NCI-H2196 treated with DMSO at 0.1 percent for 48 hours (cell line): ENCODE results near the gene NUTM1.
"Not testable (repeated sequence)": the region's sequence is repeated elsewhere in the genome, so short reads cannot be mapped to it uniquely, and the experiment has no call there.

ENCODE experiments used
- DNase-seq: peaks from one replicate; lab custom pipeline; 2025; ENCODE audit not compliant: unreplicated experiment; lab: John Stamatoyannopoulos, UW

Gene NUTM1

GRCh38 chr15:34336991-34337556 is 6.0 kb upstream of the NUTM1 start:
- DNase-seq = no peak

DNA sequence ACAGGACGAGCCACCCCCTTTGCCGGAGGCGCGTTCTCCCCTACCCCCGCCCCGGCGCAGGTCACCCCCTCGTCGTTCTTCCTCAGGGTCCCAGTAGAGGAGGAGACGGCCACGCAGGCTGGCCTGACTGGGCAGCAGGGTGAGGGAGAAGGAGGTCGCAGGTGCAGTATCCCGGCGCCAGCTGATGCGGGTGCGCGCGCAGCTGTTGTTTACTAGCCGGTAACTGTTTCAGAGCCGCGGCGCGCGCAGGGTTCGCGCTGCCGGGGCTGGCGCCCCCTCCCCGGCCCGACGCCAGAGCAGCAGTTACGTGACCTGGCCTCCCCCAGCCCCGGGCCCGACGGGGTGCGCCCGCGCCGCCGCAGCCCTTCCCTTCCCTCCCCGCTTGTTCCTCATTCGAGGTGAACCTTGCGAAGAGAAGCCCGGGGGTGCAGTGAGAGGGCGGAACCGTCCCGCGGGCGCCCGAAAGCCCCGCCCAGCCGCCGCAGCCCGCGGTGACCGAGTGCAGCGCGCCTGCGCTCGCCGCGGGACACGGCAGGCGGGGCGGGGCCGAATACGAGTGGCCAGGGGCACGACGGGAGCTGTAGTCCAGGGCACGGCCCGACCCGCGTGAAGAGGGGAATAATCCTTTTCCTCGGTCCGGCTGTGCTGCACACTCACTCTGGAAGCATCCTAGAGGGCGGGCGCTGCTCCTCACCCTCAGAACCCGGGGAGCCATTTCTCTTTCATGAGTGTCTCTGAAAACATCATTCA is 5.4 kb upstream of the NUTM1 start, which contains the start of gene SLC12A6:
Gene SLC12A6 (minus strand): TSS at position 225 of the 750 bp plus-strand sequence. CDS start 1,101 bp downstream, outside the sequence.
- DNase-seq = peak; percentile 21

GRCh38 chr15:34338347-34338746 is 4.8 kb upstream of the NUTM1 start:
- DNase-seq = no peak

GRCh38 chr15:34339946-34340345 is 3.2 kb upstream of the NUTM1 start:
- no peak for DNase-seq

- DNase-seq = no peak
Observed at GRCh38 chr15:34341381-34342212, 1.5 kb upstream of the NUTM1 start.

DNA sequence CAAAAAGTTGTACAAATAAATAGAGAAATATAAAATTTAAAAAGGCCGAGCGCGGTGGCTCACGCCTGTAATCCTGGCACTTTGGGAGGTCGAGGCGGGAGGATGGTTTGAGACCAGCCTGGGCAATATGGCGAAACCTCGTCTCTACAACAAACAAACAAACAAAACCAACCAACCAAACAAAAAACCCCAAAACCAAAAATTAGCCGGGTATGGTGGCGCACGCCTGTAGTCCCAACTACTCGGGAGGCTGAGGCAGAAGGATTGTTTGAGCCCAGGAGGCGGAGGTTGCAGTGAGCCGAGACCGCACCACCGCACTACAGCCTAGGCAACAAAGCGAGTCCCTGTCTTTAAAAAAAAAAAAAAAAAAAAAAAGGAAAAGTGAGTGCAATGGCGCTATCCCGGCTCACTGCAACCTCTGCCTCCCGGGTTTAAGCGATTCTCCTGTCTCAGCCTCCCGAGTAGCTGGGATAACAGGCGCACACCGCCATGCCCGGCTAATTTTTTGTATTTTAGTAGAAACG is 840 bp upstream of the NUTM1 start:
- not testable (repeated sequence) for DNase-seq

GRCh38 chr15:34347951-34348638 is 5.0 kb downstream of the NUTM1 start:
- no peak for DNase-seq

GRCh38 chr15:34348735-34349300 is 5.7 kb downstream of the NUTM1 start:
- no peak for DNase-seq

DNA sequence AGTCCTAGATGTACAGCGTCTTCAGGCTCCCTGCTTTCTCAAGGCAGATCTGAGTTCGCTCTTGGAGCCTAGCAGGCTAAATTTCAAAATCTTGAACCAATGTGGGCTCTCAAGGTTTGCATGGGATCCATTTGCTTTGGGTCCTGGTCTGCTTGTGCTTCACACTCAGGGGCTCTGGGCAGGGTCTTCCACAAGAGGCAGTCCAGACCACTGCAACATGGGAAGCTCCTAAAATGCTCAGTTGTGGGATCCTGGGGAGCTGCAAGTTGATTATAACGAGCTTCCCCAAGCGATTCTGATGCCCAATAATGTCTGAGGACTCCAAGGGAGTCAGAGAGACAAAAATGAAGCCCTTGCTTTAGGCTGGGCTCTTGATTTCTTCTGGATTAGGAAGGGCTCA is 6.7 kb downstream of the NUTM1 start:
- no peak for DNase-seq

- DNase-seq = not testable (repeated sequence)
Observed at GRCh38 chr15:34352996-34353395, 9.9 kb downstream of the NUTM1 start.

GRCh38 chr15:34353627-34354026 is 10.5 kb downstream of the NUTM1 start:
- no peak for DNase-seq

DNA sequence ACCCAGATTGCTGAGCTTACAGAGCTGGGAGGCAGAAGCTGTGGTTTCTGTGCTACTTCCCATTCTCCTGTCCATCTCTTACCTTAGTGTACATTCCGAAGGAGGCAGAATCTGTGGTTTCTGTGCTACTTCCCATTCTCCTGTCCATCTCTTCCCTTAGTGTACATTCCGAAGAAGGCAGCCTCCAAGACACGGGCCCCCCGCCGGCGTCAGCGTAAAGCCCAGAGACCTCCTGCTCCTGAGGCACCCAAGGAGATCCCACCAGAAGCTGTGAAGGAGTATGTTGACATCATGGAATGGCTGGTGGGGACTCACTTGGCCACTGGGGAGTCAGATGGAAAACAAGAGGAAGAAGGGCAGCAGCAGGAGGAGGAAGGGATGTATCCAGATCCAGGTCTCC is 11.2 kb downstream of the NUTM1 start:
- DNase-seq = no peak

- no peak for DNase-seq
Observed at GRCh38 chr15:34355241-34355640, 12.1 kb downstream of the NUTM1 start.

DNA sequence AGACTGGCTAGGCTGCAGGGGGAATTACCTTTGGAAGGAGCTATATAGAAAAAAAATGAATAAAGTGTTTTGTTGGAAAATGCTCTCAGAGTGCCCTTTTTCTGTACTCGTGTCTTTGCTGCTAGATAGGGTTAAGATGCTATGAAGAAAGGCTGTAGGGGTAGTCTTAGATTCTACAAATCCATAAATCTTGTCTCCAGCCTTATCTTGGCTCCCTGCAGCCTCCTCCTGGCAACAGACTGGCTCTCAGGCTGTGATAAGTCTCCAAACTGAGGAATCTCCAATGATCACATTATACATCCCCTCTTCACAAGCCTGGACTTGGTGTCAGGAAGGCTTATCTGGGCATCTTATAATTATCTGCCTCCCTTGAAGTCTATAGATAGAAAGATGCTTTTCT is 14.5 kb downstream of the NUTM1 start:
- DNase-seq = no peak

- no peak for DNase-seq
Observed at GRCh38 chr15:34358367-34358766, 15.3 kb downstream of the NUTM1 start.

- DNase-seq = no peak
Observed at GRCh38 chr15:34358948-34359347, 15.8 kb downstream of the NUTM1 start.

DNA sequence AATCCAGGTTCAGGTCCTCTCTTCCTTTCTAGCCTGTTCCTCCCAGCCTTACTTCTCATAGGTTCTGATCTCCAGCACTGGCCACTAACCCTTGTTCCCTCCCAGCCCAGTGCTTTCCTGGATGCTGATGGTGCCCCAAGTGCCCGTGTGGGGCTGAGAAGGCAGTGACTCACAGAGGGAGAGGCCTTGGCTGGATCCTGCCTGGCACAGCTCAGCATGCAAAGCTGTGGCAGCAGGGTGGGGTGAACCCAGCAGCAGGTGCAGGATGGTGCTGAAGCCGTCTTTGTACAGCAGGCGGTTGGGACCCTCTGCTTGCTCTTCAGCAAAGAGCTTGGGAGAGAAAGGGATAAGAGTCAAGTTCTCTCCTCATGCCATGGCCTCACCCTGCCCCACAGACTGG is 16.3 kb downstream of the NUTM1 start:
- no peak for DNase-seq

- DNase-seq = no peak
Observed at GRCh38 chr15:34360298-34360697, 17.2 kb downstream of the NUTM1 start.

GRCh38 chr15:34361278-34361677 is 18.2 kb downstream of the NUTM1 start:
- DNase-seq = no peak

GRCh38 chr15:34362047-34362773 is 19.1 kb downstream of the NUTM1 start:
- no peak for DNase-seq
